Neural progenitor cell (in vitro differentiated cells): ENCODE results near the gene NAT14.

Experiments
- EZH2phosphoT487 ChIP-seq: fragments of 200-600 bp; sonication (generic); IDR thresholded peaks from 2 replicates; pipeline ENCODE4 v1.6.1; 2017; ENCODE audit warnings: antibody characterized with exemption
- TF ChIP-seq, protein P1 (sequence below): fragments of 200-600 bp; sonication (generic); IDR thresholded peaks from 2 replicates; pipeline ENCODE4 v1.5.1; 2017; ENCODE audit warnings: antibody characterized with exemption, mild to moderate bottlenecking

GRCh38 chr19:55493052-55493644 is 8.2 kb downstream of the NAT14 start:
- no peak for TF ChIP-seq EZH2phosphoT487
- TF ChIP-seq, protein P1, sequence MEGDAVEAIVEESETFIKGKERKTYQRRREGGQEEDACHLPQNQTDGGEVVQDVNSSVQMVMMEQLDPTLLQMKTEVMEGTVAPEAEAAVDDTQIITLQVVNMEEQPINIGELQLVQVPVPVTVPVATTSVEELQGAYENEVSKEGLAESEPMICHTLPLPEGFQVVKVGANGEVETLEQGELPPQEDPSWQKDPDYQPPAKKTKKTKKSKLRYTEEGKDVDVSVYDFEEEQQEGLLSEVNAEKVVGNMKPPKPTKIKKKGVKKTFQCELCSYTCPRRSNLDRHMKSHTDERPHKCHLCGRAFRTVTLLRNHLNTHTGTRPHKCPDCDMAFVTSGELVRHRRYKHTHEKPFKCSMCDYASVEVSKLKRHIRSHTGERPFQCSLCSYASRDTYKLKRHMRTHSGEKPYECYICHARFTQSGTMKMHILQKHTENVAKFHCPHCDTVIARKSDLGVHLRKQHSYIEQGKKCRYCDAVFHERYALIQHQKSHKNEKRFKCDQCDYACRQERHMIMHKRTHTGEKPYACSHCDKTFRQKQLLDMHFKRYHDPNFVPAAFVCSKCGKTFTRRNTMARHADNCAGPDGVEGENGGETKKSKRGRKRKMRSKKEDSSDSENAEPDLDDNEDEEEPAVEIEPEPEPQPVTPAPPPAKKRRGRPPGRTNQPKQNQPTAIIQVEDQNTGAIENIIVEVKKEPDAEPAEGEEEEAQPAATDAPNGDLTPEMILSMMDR: no peak
